GM12878 (cell line): ENCODE data around the gene PRKN. TPM values are rescaled to one million over a fixed set of nuclear protein-coding genes. Genes with fewer than 3 reads are reported as not detected.

Experiments used
- ATAC-seq: fragments of 200-7000 bp; cut with Tn5 transposase; 3 replicates; pipeline ENCODE4 v1.9.1; 2020; ENCODE audit warnings: mild to moderate bottlenecking, moderate library complexity
- BruUV-seq: library from RNA; stranded (reverse); fragments of 400-500 nt; replicated peaks from 2 replicates; lab custom pipeline; 2021; lab: Mats Ljungman, UMichigan
- CTCF ChIA-PET: fragments of 300-600 bp; sonication (Branson Sonifier 250); formaldehyde crosslinking; extraction: SDS; loops from one replicate; lab custom pipeline; 2021; ENCODE audit warnings: inconsistent platforms; lab: Yijun Ruan, JAX
- POLR2A ChIA-PET: fragments of 350-600 bp; formaldehyde crosslinking; extraction: SDS; loops from one replicate; lab custom pipeline; 2021; ENCODE audit warnings: inconsistent platforms; lab: Charles Lee
- RAD21 ChIA-PET: fragments of 300-600 bp; sonication (Branson Sonifier 250); formaldehyde crosslinking; loops from one replicate; lab custom pipeline; 2023; ENCODE audit warnings: antibody characterized with exemption; ENCODE audit not compliant: unreplicated experiment; lab: Charles Lee
- SMC1A ChIA-PET: fragments of 300-600 bp; sonication (Branson Sonifier 250); formaldehyde crosslinking; loops from one replicate; lab custom pipeline; 2023; ENCODE audit not compliant: unreplicated experiment, uncharacterized antibody; lab: Charles Lee
- DNase-seq: peaks from one replicate; pipeline ENCODE4 v3.0.0-alpha.2; 2011; ENCODE audit warnings: low read depth, low spot score
- FAIRE-seq: peaks from 3 replicates; lab custom pipeline; 2011; peaks lifted over from hg19 to GRCh38; lab: Jason Lieb, UNC
- H2AFZ ChIP-seq: 2 replicates; pipeline ENCODE4 v1.6.0; 2011; ENCODE audit warnings: low read depth, low read length, control low read depth; ENCODE audit not compliant: control insufficient read depth
- H3K27ac ChIP-seq: 2 replicates; pipeline ENCODE4 v1.5.1; 2011; ENCODE audit warnings: control low read depth; ENCODE audit not compliant: control insufficient read depth, insufficient read depth
- H3K27me3 ChIP-seq, 2 experiments: replicated peaks in 1 of 2; 2 replicates each; pipeline versions ENCODE4 v1.6.0 to v1.6.1; 2011; ENCODE audit warnings: low read length in 1 of 2; ENCODE audit not compliant: control insufficient read depth in 2 of 2, insufficient read depth in 2 of 2
- H3K36me3 ChIP-seq, 2 experiments: 2 replicates each; pipeline ENCODE4 v1.5.1; 2011; ENCODE audit warnings: low read length in 1 of 2; ENCODE audit not compliant: control insufficient read depth in 2 of 2, insufficient read depth in 2 of 2
- H3K4me1 ChIP-seq: 2 replicates; pipeline ENCODE4 v1.6.1; 2011; ENCODE audit warnings: mild to moderate bottlenecking, low read length, moderate library complexity, mixed read lengths; ENCODE audit not compliant: control insufficient read depth, insufficient read depth
- H3K4me2 ChIP-seq: 2 replicates; pipeline ENCODE4 v1.6.0; 2011; ENCODE audit warnings: control low read depth; ENCODE audit not compliant: control insufficient read depth, insufficient read depth
- H3K4me3 ChIP-seq: fragments of 200-600 bp; sonication (generic); 2 replicates; pipeline ENCODE4 v1.5.1; 2016
- H3K79me2 ChIP-seq: 2 replicates; pipeline ENCODE4 v1.6.0; 2011; ENCODE audit warnings: low read length; ENCODE audit not compliant: control insufficient read depth, insufficient read depth
- H3K9ac ChIP-seq: 2 replicates; pipeline ENCODE4 v1.8.0; 2011; ENCODE audit warnings: low read length, control low read depth, mixed read lengths; ENCODE audit not compliant: control insufficient read depth, insufficient read depth
- H3K9me3 ChIP-seq: replicated peaks from 3 replicates; pipeline ENCODE4 v1.5.1; 2011; ENCODE audit warnings: mild to moderate bottlenecking, low read length; ENCODE audit not compliant: control insufficient read depth, insufficient read depth
- H4K20me1 ChIP-seq: 2 replicates; pipeline ENCODE4 v1.6.0; 2011; ENCODE audit not compliant: control insufficient read depth, insufficient read depth
- ATF7 ChIP-seq: fragments of 450-650 bp; IDR thresholded peaks from 2 replicates; pipeline ENCODE4 v1.6.1; 2016; ENCODE audit warnings: low read depth, mild to moderate bottlenecking
- BCL3 ChIP-seq: IDR thresholded peaks from 2 replicates; pipeline ENCODE4 v1.6.1; 2011; ENCODE audit warnings: borderline replicate concordance, low read depth, mild to moderate bottlenecking, moderate library complexity, low read length; ENCODE audit not compliant: insufficient read depth, poor library complexity, severe bottlenecking
- BMI1 ChIP-seq: fragments of 450-650 bp; IDR thresholded peaks from 2 replicates; pipeline ENCODE4 v1.6.1; 2016; ENCODE audit warnings: mild to moderate bottlenecking, moderate library complexity, borderline replicate concordance
- CBFB ChIP-seq: IDR thresholded peaks from 2 replicates; pipeline ENCODE4 v1.6.1; 2016; ENCODE audit warnings: antibody characterized with exemption, low read depth
- CEBPB ChIP-seq, 2 experiments: fragments of 150-350 bp in 1 of 2; IDR thresholded peaks; 2 replicates each; pipeline ENCODE4 v1.6.1; 2012 to 2014; ENCODE audit warnings: low read depth in 2 of 2, low read length in 2 of 2, borderline replicate concordance in 1 of 2, inconsistent platforms in 1 of 2
- CHD1 ChIP-seq: IDR thresholded peaks from 2 replicates; pipeline ENCODE4 v1.6.1; 2012; ENCODE audit warnings: low read depth, low read length, improper control_type of control experiment
- CUX1 ChIP-seq: IDR thresholded peaks from 2 replicates; pipeline ENCODE4 v1.6.1; 2012; ENCODE audit warnings: improper control_type of control experiment, low read depth, low read length; ENCODE audit not compliant: insufficient replicate concordance
- EED ChIP-seq: sonication (generic); IDR thresholded peaks from 2 replicates; pipeline ENCODE4 v1.6.1; 2016; ENCODE audit warnings: antibody characterized with exemption, low read depth
- HDAC2 ChIP-seq: fragments of 200-600 bp; sonication (generic); IDR thresholded peaks from 2 replicates; pipeline ENCODE4 v1.6.1; 2017
- JUNB ChIP-seq: IDR thresholded peaks from 2 replicates; pipeline ENCODE4 v1.6.1; 2016; ENCODE audit warnings: antibody characterized with exemption, mild to moderate bottlenecking
- NBN ChIP-seq: fragments of 450-650 bp; IDR thresholded peaks from 2 replicates; pipeline ENCODE4 v1.6.1; 2016
- NRF1 ChIP-seq: conservative IDR thresholded peaks from 2 replicates; pipeline ENCODE4 v1.6.1; 2011; ENCODE audit warnings: mild to moderate bottlenecking, low read depth, low read length, improper control_type of control experiment
- ZBTB40 ChIP-seq: fragments of 450-650 bp; IDR thresholded peaks from 2 replicates; pipeline ENCODE4 v1.6.1; 2016; ENCODE audit warnings: mild to moderate bottlenecking, moderate library complexity, borderline replicate concordance
- WGBS: methylation state at CpG from one replicate; pipeline ENCODE4 v1.1.6; 2016; ENCODE audit warnings: low lambda C conversion rate; ENCODE audit not compliant: insufficient replicate concordance, insufficient coverage; ENCODE audit errors: missing lambda C conversion rate; 5-methylcytosine and 5-hydroxymethylcytosine counted together
- in situ Hi-C: fragments of 300-500 bp; cut with MboI; formaldehyde crosslinking; loops from 9 replicates; pipeline ENCODE4 v1.14.3; 2018; ENCODE audit warnings: mixed read lengths
- intact Hi-C: fragments of 100-400 bp; cut with micrococcal nuclease; formaldehyde crosslinking; loops from one replicate; pipeline ENCODE4 v1.14.2; 2022; ENCODE audit not compliant: unreplicated experiment
- polyA plus RNA-seq, 11 experiments: library from polyadenylated mRNA; depleted of rRNA in 4 of 11; unstranded in 6 of 11; stranded (reverse) in 5 of 11; fragments of >200 nt; fragmentation: Nextera tagmentation in 4 of 11; fragmentation: Illumina TruSeq in 1 of 11; extraction: Ambion mirVana in 4 of 11; extraction: Trizol in 1 of 11; gene quantifications; 1 replicate in 1 of 11; 2 replicates in 10 of 11; pipeline versions ENCODE4 v1.2.1 to v1.2.3, GENCODE V29; 2011 to 2016; ENCODE audit warnings: inconsistent platforms in 2 of 11, missing spikeins in 2 of 11, low read depth in 1 of 11
- total RNA-seq, 4 experiments: library from RNA; depleted of rRNA in 3 of 4; stranded (reverse); fragments of >200 nt in 3 of 4; fragmentation: Illumina TruSeq in 1 of 4; extraction: Trizol in 1 of 4; gene quantifications; 2 replicates each; pipeline versions ENCODE4 v1.2.1 to v1.2.3, GENCODE V29; 2013 to 2021

The PRKN gene
- total and polyA plus RNA-seq, 10 of the 15 experiments (the other 5 are each of a cell fraction or from before 2014, with no cell fraction given), result 0.06 to 0.09 TPM; not detected in 8

GRCh38 chr6:161954077-161954476 is 773.5 kb downstream of the PRKN start:
- ATAC-seq (no peak), FAIRE-seq (no peak), DNase-seq (no peak)
- BruUV-seq, result no TSS peak
- no peak overlapping the region for H3K9ac ChIP-seq
- H3K4me2 ChIP-seq, result no peak overlapping the region
- no peaks in the 10 kb centered on the region for H3K27me3 ChIP-seq
- intact Hi-C loops, result no loop called here
- no peaks in the 10 kb centered on the region for H3K9me3 ChIP-seq
- ChIA-PET POLR2A (no interaction called here), RAD21 (no interaction called here), SMC1A (no interaction called here), CTCF (interaction anchor here (0.6 kb wide), 1 partner anchor 172 kb away, joined by 3 read pairs; no protein-coding TSS in a partner anchor)
- no peak overlapping the region for H2AFZ ChIP-seq
- TF ChIP-seq BMI1, result no peak
- TF ChIP-seq EED, result no peak
- TF ChIP-seq CHD1, result no peak
- TF ChIP-seq BCL3, result no peak
- no peak for TF ChIP-seq HDAC2
- TF ChIP-seq ZBTB40, result no peak
- no peak for TF ChIP-seq NRF1
- TF ChIP-seq CUX1, result no peak
- TF ChIP-seq CEBPB (IDR thresholded peaks at IDR 0.05; ENCODE audit: borderline replicate concordance in 1 of 2, low read depth in 2 of 2, low read length in 2 of 2), result no peak
- TF ChIP-seq CBFB, result no peak
- no peak for TF ChIP-seq JUNB
- TF ChIP-seq NBN, result no peak
- no peak for TF ChIP-seq ATF7
- 47% methylated on average over 10 of the region's 10 CpGs for WGBS
- H3K4me3 ChIP-seq, result no peak overlapping the region
- H3K27ac ChIP-seq, result no peak overlapping the region
- no peaks in the 10 kb centered on the region for H3K79me2 ChIP-seq
- in situ Hi-C loops, result no loop called here
- no peaks in the 10 kb centered on the region for H4K20me1 ChIP-seq
- H3K4me1 ChIP-seq, result no peaks in the 10 kb centered on the region
- H3K36me3 ChIP-seq, result no peaks in the 10 kb centered on the region
